GM23338 (cell line): ENCODE data around the gene NFKB2. TPM values are rescaled to one million over a fixed set of nuclear protein-coding genes. Genes with fewer than 3 reads are reported as not detected.

Experiments used
- ATAC-seq: fragments of 200-7000 bp; cut with Tn5 transposase; 3 replicates; pipeline ENCODE4 v1.9.1; 2020
- DNase-seq: peaks from one replicate; pipeline ENCODE4 v3.0.0-alpha.2; 2015; ENCODE audit warnings: low spot score
- H2AFZ ChIP-seq: fragments of 200-600 bp; sonication (generic); 2 replicates; pipeline ENCODE4 v1.8.0; 2016; ENCODE audit warnings: antibody characterized with exemption, mild to moderate bottlenecking, moderate library complexity
- H3F3A ChIP-seq: fragments of 200-600 bp; sonication (generic); replicated peaks from 2 replicates; pipeline ENCODE4 v1.8.0; 2017; ENCODE audit warnings: antibody characterized with exemption, mixed run types, low read depth
- H3K27ac ChIP-seq: fragments of 200-600 bp; sonication (generic); 2 replicates; pipeline ENCODE4 v1.6.1; 2016; ENCODE audit warnings: low read depth
- H3K27me3 ChIP-seq: fragments of 200-600 bp; sonication (generic); 2 replicates; pipeline ENCODE4 v1.8.0; 2016; ENCODE audit warnings: mild to moderate bottlenecking, mixed run types, moderate library complexity; ENCODE audit not compliant: insufficient read depth
- H3K36me3 ChIP-seq: fragments of 200-600 bp; sonication (generic); 2 replicates; pipeline ENCODE4 v1.8.0; 2016; ENCODE audit warnings: mild to moderate bottlenecking; ENCODE audit not compliant: insufficient read depth
- H3K4me1 ChIP-seq: fragments of 200-600 bp; sonication (generic); 2 replicates; pipeline ENCODE4 v1.8.0; 2016; ENCODE audit warnings: mild to moderate bottlenecking, moderate library complexity; ENCODE audit not compliant: insufficient read depth
- H3K4me2 ChIP-seq: fragments of 200-600 bp; sonication (generic); 2 replicates; pipeline ENCODE4 v1.7.1; 2017; ENCODE audit warnings: mixed run types
- H3K4me3 ChIP-seq: fragments of 200-600 bp; sonication (generic); 2 replicates; pipeline ENCODE4 v1.6.1; 2016; ENCODE audit warnings: mixed run types
- H3K79me2 ChIP-seq: fragments of 200-600 bp; sonication (generic); replicated peaks from 2 replicates; pipeline ENCODE4 v1.8.0; 2017; ENCODE audit warnings: mild to moderate bottlenecking; ENCODE audit not compliant: insufficient read depth
- H3K9me2 ChIP-seq: fragments of 200-600 bp; sonication (generic); 2 replicates; pipeline ENCODE4 v1.8.0; 2017; ENCODE audit not compliant: insufficient read depth
- H4K20me1 ChIP-seq: fragments of 200-600 bp; sonication (generic); replicated peaks from 2 replicates; pipeline ENCODE4 v1.8.0; 2017; ENCODE audit warnings: mild to moderate bottlenecking; ENCODE audit not compliant: insufficient read depth
- H3K27ac Mint-ChIP-seq: 2 replicates; pipeline ENCODE4 v1.8.0; 2020; ENCODE audit warnings: inconsistent platforms, mild to moderate bottlenecking, moderate library complexity, mixed read lengths
- H3K27me3 Mint-ChIP-seq: 3 replicates; pipeline ENCODE4 v1.8.0; 2022; ENCODE audit warnings: low read depth, mild to moderate bottlenecking, moderate library complexity, mixed read lengths, inconsistent platforms; ENCODE audit not compliant: insufficient read depth, poor library complexity
- H3K36me3 Mint-ChIP-seq: 3 replicates; pipeline ENCODE4 v1.8.0; 2021; ENCODE audit warnings: low read depth, mild to moderate bottlenecking, inconsistent platforms, moderate library complexity, mixed read lengths
- H3K4me1 Mint-ChIP-seq: 3 replicates; pipeline ENCODE4 v1.8.0; 2020; ENCODE audit warnings: mild to moderate bottlenecking, inconsistent platforms, mixed read lengths
- H3K4me3 Mint-ChIP-seq: 3 replicates; pipeline ENCODE4 v1.8.0; 2021; ENCODE audit warnings: moderate library complexity, mild to moderate bottlenecking, inconsistent platforms, mixed read lengths
- H3K9me3 Mint-ChIP-seq: 3 replicates; pipeline ENCODE4 v1.8.0; 2020; ENCODE audit warnings: moderate library complexity, mild to moderate bottlenecking, inconsistent platforms, mixed read lengths
- CREB1 ChIP-seq: fragments of 250-450 bp; sonication (Bioruptor Pico); IDR thresholded peaks from 2 replicates; pipeline ENCODE4 v1.5.0; 2020; ENCODE audit warnings: low read depth, mild to moderate bottlenecking, moderate library complexity
- EZH2 ChIP-seq: fragments of 200-600 bp; sonication (generic); IDR thresholded peaks from one replicate; pipeline ENCODE4 v1.8.0; 2017; ENCODE audit warnings: antibody characterized with exemption, mild to moderate bottlenecking, low read depth; ENCODE audit not compliant: unreplicated experiment
- EZH2phosphoT487 ChIP-seq: fragments of 200-600 bp; sonication (generic); IDR thresholded peaks from one replicate; pipeline ENCODE4 v1.8.1; 2018; ENCODE audit warnings: antibody characterized with exemption; ENCODE audit not compliant: unreplicated experiment
- JUNB ChIP-seq: IDR thresholded peaks from one replicate; pipeline ENCODE4 v1.6.1; 2016; ENCODE audit warnings: antibody characterized with exemption; ENCODE audit not compliant: unreplicated experiment
- NANOG ChIP-seq: IDR thresholded peaks from 2 replicates; pipeline ENCODE4 v1.6.1; 2016; ENCODE audit warnings: antibody characterized with exemption, borderline replicate concordance
- POLR2AphosphoS5 ChIP-seq: IDR thresholded peaks from 2 replicates; pipeline ENCODE4 v1.6.1; 2016; ENCODE audit warnings: antibody characterized with exemption, low read depth
- STAT1 ChIP-seq: IDR thresholded peaks from one replicate; pipeline ENCODE4 v1.6.1; 2016; ENCODE audit warnings: antibody characterized with exemption; ENCODE audit not compliant: unreplicated experiment
- ZNF114 ChIP-seq: fragments of 250-450 bp; sonication (Bioruptor Pico); IDR thresholded peaks from 2 replicates; pipeline ENCODE4 v1.5.0; 2020; ENCODE audit warnings: mild to moderate bottlenecking, moderate library complexity
- ZNF331 ChIP-seq: fragments of 250-450 bp; sonication (Bioruptor Pico); IDR thresholded peaks from 2 replicates; pipeline ENCODE4 v1.5.0; 2020; ENCODE audit warnings: low read depth, mild to moderate bottlenecking, moderate library complexity
- polyA plus RNA-seq: library from polyadenylated mRNA; unstranded; fragments of >200 nt; fragmentation: Nextera tagmentation; extraction: Ambion mirVana; gene quantifications from 2 replicates; pipeline ENCODE4 v1.2.1, GENCODE V29; 2016
- total RNA-seq: library from RNA; depleted of rRNA; stranded (reverse); fragments of >200 nt; shearing (Covaris generic); gene quantifications from 2 replicates; pipeline ENCODE4 v1.2.3, GENCODE V29; 2014
- TF ChIP-seq, protein P1 (sequence below), 2 experiments: fragments of 200-600 bp in 1 of 2; sonication (generic) in 1 of 2; conservative IDR thresholded peaks; 2 replicates each; pipeline versions ENCODE4 v1.5.1 to v1.6.1; 2016 to 2017; ENCODE audit warnings: antibody characterized with exemption in 2 of 2, low read depth in 2 of 2, mild to moderate bottlenecking in 2 of 2, moderate library complexity in 1 of 2
- TF ChIP-seq, protein P2 (sequence below): IDR thresholded peaks from one replicate; pipeline ENCODE4 v1.6.1; 2018; ENCODE audit warnings: antibody characterized with exemption; ENCODE audit not compliant: unreplicated experiment
- TF ChIP-seq, protein P3 (sequence below): fragments of 250-450 bp; sonication (Bioruptor Pico); IDR thresholded peaks from 2 replicates; pipeline ENCODE4 v1.5.0; 2020; ENCODE audit warnings: mild to moderate bottlenecking, moderate library complexity
- TF ChIP-seq, protein P4 (sequence below): IDR thresholded peaks from 2 replicates; pipeline ENCODE4 v1.6.1; 2016; ENCODE audit warnings: antibody characterized with exemption

Gene NFKB2
- total and polyA plus RNA-seq, 2 experiments from 2014 or later = 6.8 to 29.4 TPM

DNA sequence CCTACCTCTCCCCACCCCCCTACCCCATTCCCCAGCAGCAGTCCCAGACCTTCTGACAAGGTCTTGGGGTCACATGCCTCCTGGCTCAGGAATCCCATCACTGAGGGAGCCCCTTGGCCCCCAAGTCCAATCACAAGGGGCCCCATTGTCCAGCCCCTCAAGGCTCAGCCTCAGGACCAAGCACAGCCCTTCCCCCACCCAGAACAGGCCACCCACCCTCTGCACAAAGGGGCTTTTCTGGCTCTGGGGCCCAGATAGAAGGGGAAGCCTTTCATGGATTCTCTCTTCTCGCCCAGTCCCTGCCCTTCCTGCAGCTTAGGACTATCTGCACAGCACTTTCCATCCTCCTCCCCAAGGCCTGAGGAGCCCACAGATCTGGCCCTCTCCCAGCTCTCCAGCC is 29.9 kb downstream of the NFKB2 start:
- H3K4me3 ChIP-seq = no peak overlapping the region
- Mint-ChIP-seq H3K36me3 (peaks cover 16% of the 10 kb centered on the region; the same call in 2 of the 3 replicates), H3K27ac (no peak overlapping the region; the same call in 1 of the 2 replicates), H3K4me1 (peaks cover 4% of the 10 kb centered on the region; the same call in 2 of the 3 replicates), H3K27me3 (peaks cover 17% of the 10 kb centered on the region), H3K9me3 (no peaks in the 10 kb centered on the region; the same call in 2 of the 3 replicates), H3K4me3 (no peak overlapping the region)
- H3K79me2 ChIP-seq = no peaks in the 10 kb centered on the region
- H4K20me1 ChIP-seq = no peaks in the 10 kb centered on the region; the same call in none of the 2 replicates
- peaks cover 11% of the 10 kb centered on the region for H3F3A ChIP-seq
- 0 out of 2 replicates have a peak, but pooled peaks cover 6% of the 10 kb centered on the region for H3K27me3 ChIP-seq
- no peak overlapping the region for H3K27ac ChIP-seq
- no peaks in the 10 kb centered on the region for H3K9me2 ChIP-seq
- no peak for DNase-seq
- TF ChIP-seq, protein P1, sequence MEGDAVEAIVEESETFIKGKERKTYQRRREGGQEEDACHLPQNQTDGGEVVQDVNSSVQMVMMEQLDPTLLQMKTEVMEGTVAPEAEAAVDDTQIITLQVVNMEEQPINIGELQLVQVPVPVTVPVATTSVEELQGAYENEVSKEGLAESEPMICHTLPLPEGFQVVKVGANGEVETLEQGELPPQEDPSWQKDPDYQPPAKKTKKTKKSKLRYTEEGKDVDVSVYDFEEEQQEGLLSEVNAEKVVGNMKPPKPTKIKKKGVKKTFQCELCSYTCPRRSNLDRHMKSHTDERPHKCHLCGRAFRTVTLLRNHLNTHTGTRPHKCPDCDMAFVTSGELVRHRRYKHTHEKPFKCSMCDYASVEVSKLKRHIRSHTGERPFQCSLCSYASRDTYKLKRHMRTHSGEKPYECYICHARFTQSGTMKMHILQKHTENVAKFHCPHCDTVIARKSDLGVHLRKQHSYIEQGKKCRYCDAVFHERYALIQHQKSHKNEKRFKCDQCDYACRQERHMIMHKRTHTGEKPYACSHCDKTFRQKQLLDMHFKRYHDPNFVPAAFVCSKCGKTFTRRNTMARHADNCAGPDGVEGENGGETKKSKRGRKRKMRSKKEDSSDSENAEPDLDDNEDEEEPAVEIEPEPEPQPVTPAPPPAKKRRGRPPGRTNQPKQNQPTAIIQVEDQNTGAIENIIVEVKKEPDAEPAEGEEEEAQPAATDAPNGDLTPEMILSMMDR (conservative IDR thresholded peaks at IDR 0.05; ENCODE audit: low read depth in 2 of 2) = no peak
- TF ChIP-seq NANOG = no peak
- TF ChIP-seq POLR2AphosphoS5 = no peak
- no peak for TF ChIP-seq EZH2phosphoT487
- TF ChIP-seq CREB1 (CRISPR knock-in tag) = no peak
- TF ChIP-seq, protein P2, sequence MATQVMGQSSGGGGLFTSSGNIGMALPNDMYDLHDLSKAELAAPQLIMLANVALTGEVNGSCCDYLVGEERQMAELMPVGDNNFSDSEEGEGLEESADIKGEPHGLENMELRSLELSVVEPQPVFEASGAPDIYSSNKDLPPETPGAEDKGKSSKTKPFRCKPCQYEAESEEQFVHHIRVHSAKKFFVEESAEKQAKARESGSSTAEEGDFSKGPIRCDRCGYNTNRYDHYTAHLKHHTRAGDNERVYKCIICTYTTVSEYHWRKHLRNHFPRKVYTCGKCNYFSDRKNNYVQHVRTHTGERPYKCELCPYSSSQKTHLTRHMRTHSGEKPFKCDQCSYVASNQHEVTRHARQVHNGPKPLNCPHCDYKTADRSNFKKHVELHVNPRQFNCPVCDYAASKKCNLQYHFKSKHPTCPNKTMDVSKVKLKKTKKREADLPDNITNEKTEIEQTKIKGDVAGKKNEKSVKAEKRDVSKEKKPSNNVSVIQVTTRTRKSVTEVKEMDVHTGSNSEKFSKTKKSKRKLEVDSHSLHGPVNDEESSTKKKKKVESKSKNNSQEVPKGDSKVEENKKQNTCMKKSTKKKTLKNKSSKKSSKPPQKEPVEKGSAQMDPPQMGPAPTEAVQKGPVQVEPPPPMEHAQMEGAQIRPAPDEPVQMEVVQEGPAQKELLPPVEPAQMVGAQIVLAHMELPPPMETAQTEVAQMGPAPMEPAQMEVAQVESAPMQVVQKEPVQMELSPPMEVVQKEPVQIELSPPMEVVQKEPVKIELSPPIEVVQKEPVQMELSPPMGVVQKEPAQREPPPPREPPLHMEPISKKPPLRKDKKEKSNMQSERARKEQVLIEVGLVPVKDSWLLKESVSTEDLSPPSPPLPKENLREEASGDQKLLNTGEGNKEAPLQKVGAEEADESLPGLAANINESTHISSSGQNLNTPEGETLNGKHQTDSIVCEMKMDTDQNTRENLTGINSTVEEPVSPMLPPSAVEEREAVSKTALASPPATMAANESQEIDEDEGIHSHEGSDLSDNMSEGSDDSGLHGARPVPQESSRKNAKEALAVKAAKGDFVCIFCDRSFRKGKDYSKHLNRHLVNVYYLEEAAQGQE = no peak
- no peak for TF ChIP-seq JUNB
- TF ChIP-seq STAT1 = no peak
- no peak for TF ChIP-seq EZH2
- no peak for TF ChIP-seq ZNF331 (CRISPR knock-in tag)
- TF ChIP-seq, protein P3, sequence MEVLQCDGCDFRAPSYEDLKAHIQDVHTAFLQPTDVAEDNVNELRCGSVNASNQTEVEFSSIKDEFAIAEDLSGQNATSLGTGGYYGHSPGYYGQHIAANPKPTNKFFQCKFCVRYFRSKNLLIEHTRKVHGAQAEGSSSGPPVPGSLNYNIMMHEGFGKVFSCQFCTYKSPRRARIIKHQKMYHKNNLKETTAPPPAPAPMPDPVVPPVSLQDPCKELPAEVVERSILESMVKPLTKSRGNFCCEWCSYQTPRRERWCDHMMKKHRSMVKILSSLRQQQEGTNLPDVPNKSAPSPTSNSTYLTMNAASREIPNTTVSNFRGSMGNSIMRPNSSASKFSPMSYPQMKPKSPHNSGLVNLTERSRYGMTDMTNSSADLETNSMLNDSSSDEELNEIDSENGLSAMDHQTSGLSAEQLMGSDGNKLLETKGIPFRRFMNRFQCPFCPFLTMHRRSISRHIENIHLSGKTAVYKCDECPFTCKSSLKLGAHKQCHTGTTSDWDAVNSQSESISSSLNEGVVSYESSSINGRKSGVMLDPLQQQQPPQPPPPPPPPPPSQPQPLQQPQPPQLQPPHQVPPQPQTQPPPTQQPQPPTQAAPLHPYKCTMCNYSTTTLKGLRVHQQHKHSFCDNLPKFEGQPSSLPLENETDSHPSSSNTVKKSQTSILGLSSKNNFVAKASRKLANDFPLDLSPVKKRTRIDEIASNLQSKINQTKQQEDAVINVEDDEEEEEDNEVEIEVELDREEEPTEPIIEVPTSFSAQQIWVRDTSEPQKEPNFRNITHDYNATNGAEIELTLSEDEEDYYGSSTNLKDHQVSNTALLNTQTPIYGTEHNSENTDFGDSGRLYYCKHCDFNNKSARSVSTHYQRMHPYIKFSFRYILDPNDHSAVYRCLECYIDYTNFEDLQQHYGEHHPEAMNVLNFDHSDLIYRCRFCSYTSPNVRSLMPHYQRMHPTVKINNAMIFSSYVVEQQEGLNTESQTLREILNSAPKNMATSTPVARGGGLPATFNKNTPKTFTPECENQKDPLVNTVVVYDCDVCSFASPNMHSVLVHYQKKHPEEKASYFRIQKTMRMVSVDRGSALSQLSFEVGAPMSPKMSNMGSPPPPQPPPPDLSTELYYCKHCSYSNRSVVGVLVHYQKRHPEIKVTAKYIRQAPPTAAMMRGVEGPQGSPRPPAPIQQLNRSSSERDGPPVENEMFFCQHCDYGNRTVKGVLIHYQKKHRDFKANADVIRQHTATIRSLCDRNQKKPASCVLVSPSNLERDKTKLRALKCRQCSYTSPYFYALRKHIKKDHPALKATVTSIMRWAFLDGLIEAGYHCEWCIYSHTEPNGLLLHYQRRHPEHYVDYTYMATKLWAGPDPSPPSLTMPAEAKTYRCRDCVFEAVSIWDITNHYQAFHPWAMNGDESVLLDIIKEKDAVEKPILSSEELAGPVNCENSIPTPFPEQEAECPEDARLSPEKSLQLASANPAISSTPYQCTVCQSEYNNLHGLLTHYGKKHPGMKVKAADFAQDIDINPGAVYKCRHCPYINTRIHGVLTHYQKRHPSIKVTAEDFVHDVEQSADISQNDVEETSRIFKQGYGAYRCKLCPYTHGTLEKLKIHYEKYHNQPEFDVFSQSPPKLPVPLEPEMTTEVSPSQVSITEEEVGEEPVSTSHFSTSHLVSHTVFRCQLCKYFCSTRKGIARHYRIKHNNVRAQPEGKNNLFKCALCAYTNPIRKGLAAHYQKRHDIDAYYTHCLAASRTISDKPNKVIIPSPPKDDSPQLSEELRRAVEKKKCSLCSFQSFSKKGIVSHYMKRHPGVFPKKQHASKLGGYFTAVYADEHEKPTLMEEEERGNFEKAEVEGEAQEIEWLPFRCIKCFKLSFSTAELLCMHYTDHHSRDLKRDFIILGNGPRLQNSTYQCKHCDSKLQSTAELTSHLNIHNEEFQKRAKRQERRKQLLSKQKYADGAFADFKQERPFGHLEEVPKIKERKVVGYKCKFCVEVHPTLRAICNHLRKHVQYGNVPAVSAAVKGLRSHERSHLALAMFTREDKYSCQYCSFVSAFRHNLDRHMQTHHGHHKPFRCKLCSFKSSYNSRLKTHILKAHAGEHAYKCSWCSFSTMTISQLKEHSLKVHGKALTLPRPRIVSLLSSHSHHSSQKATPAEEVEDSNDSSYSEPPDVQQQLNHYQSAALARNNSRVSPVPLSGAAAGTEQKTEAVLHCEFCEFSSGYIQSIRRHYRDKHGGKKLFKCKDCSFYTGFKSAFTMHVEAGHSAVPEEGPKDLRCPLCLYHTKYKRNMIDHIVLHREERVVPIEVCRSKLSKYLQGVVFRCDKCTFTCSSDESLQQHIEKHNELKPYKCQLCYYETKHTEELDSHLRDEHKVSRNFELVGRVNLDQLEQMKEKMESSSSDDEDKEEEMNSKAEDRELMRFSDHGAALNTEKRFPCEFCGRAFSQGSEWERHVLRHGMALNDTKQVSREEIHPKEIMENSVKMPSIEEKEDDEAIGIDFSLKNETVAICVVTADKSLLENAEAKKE (CRISPR knock-in tag) = no peak
- no peak for TF ChIP-seq ZNF114 (CRISPR knock-in tag)
- TF ChIP-seq, protein P4, sequence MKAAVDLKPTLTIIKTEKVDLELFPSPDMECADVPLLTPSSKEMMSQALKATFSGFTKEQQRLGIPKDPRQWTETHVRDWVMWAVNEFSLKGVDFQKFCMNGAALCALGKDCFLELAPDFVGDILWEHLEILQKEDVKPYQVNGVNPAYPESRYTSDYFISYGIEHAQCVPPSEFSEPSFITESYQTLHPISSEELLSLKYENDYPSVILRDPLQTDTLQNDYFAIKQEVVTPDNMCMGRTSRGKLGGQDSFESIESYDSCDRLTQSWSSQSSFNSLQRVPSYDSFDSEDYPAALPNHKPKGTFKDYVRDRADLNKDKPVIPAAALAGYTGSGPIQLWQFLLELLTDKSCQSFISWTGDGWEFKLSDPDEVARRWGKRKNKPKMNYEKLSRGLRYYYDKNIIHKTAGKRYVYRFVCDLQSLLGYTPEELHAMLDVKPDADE = no peak
- no peaks in the 10 kb centered on the region; the same call in 1 of the 2 replicates for H3K36me3 ChIP-seq
- H3K4me2 ChIP-seq = no peak overlapping the region
- peaks cover 9% of the 10 kb centered on the region for H3K4me1 ChIP-seq
- ATAC-seq = no peak
- H2AFZ ChIP-seq = no peak overlapping the region
